H1 (cell line): ENCODE measurements around the gene RBM14. TPM values are rescaled to one million over a fixed set of nuclear protein-coding genes. Genes with fewer than 3 reads are reported as not detected.
A peak's percentile ranks its signal among the peaks of the same experiment; 100 is the strongest.

ENCODE experiments used
- CTCF ChIA-PET: fragments of 300-600 bp; sonication (Branson Sonifier 250); formaldehyde crosslinking; loops from one replicate; lab custom pipeline; 2021; ENCODE audit not compliant: partially characterized antibody; lab: Charles Lee
- POLR2A ChIA-PET: fragments of 300-600 bp; sonication (Branson Sonifier 250); formaldehyde crosslinking; loops from one replicate; lab custom pipeline; 2021; ENCODE audit warnings: inconsistent platforms; ENCODE audit not compliant: partially characterized antibody; lab: Charles Lee
- DNase-seq, 2 experiments: peaks; one replicate each; pipeline versions ENCODE4 v3.0.0 to v3.0.0-alpha.2; 2010 to 2022; ENCODE audit warnings: low spot score in 2 of 2, low read depth in 1 of 2, mixed read lengths in 1 of 2
- FAIRE-seq: peaks from 2 replicates; lab custom pipeline; 2011; peaks lifted over from hg19 to GRCh38; lab: Jason Lieb, UNC
- H2AFZ ChIP-seq: 2 replicates; pipeline ENCODE4 v1.8.1; 2012; ENCODE audit warnings: low read length, inconsistent platforms
- H2AK5ac ChIP-seq: 2 replicates; pipeline ENCODE4 v1.6.1; 2013; ENCODE audit warnings: low read depth, low read length
- H2BK120ac ChIP-seq: replicated peaks from 2 replicates; pipeline ENCODE3; 2013; ENCODE audit warnings: low read depth, low read length, inconsistent platforms
- H2BK12ac ChIP-seq: 2 replicates; pipeline ENCODE4 v1.6.1; 2013; ENCODE audit warnings: low read depth, low read length
- H2BK15ac ChIP-seq: 2 replicates; pipeline ENCODE4 v1.6.1; 2013; ENCODE audit warnings: low read length
- H2BK20ac ChIP-seq: 2 replicates; pipeline ENCODE4 v1.6.1; 2013; ENCODE audit warnings: low read length
- H2BK5ac ChIP-seq: 2 replicates; pipeline ENCODE4 v1.6.1; 2013; ENCODE audit warnings: low read depth, low read length
- H3K14ac ChIP-seq: 2 replicates; pipeline ENCODE4 v1.6.1; 2013; ENCODE audit warnings: inconsistent platforms; ENCODE audit not compliant: insufficient read length
- H3K18ac ChIP-seq: 2 replicates; pipeline ENCODE4 v1.6.1; 2013; ENCODE audit warnings: low read length; ENCODE audit errors: extremely low read depth
- H3K23ac ChIP-seq: 2 replicates; pipeline ENCODE4 v1.6.1; 2013; ENCODE audit warnings: inconsistent platforms; ENCODE audit not compliant: insufficient read length
- H3K23me2 ChIP-seq: 2 replicates; pipeline ENCODE4 v1.6.1; 2013; ENCODE audit warnings: low read depth, low read length
- H3K27ac ChIP-seq: 2 replicates; pipeline ENCODE4 v1.6.1; 2011; ENCODE audit warnings: low read depth, low read length, inconsistent platforms
- H3K27me3 ChIP-seq, 4 experiments: replicated peaks in 1 of 4; 1 replicate in 1 of 4; 2 replicates in 3 of 4; pipeline versions ENCODE4 v1.6.1 to v1.8.1; 2011 to 2013; ENCODE audit warnings: low read length in 3 of 4, mild to moderate bottlenecking in 3 of 4, inconsistent platforms in 2 of 4, mixed read lengths in 2 of 4, moderate library complexity in 1 of 4; ENCODE audit not compliant: control insufficient read depth in 3 of 4, insufficient read depth in 3 of 4; ENCODE audit errors: extremely low read depth in 1 of 4
- H3K36me3 ChIP-seq, 4 experiments: 2 replicates each; pipeline versions ENCODE4 v1.6.1 to v1.8.1; 2011 to 2013; ENCODE audit warnings: mild to moderate bottlenecking in 4 of 4, low read length in 3 of 4, moderate library complexity in 2 of 4, control low read depth in 1 of 4, inconsistent platforms in 1 of 4; ENCODE audit not compliant: insufficient read depth in 4 of 4, control insufficient read depth in 2 of 4
- H3K4ac ChIP-seq: replicated peaks from 2 replicates; pipeline ENCODE3; 2013; ENCODE audit warnings: low read length, low read depth, mixed read lengths, inconsistent platforms; ENCODE audit not compliant: insufficient read length
- H3K4me1 ChIP-seq, 4 experiments: replicated peaks in 1 of 4; 1 replicate in 1 of 4; 2 replicates in 3 of 4; pipeline versions ENCODE4 v1.6.1 to v1.8.1; 2011 to 2013; ENCODE audit warnings: low read length in 3 of 4, inconsistent platforms in 2 of 4, mixed read lengths in 1 of 4; ENCODE audit not compliant: insufficient read depth in 4 of 4, control insufficient read depth in 3 of 4
- H3K4me2 ChIP-seq, 2 experiments: 2 replicates each; pipeline versions ENCODE4 v1.6.1 to v1.8.1; 2011 to 2013; ENCODE audit warnings: low read depth in 2 of 2, low read length in 2 of 2, control low read depth in 1 of 2, inconsistent platforms in 1 of 2, mild to moderate bottlenecking in 1 of 2; ENCODE audit not compliant: insufficient read depth in 1 of 2
- H3K4me3 ChIP-seq, 4 experiments: fragments of 200-600, 300-600 bp in 1 of 4; sonication (generic), shearing (Covaris generic), sonication (Bioruptor Twin) in 1 of 4; 2 replicates each; pipeline versions ENCODE4 v1.5.1 to v1.8.1; 2011 to 2016; ENCODE audit warnings: low read length in 4 of 4, low read depth in 3 of 4, control low read depth in 2 of 4, inconsistent platforms in 2 of 4, mild to moderate bottlenecking in 2 of 4, mixed read lengths in 1 of 4, moderate library complexity in 1 of 4; ENCODE audit not compliant: insufficient read depth in 2 of 4; ENCODE audit errors: extremely low read depth in 1 of 4
- H3K56ac ChIP-seq: replicated peaks from 2 replicates; pipeline ENCODE3; 2013; ENCODE audit warnings: low read depth, mild to moderate bottlenecking, mixed read lengths, low read length, inconsistent platforms; ENCODE audit not compliant: insufficient read length
- H3K79me1 ChIP-seq: 2 replicates; pipeline ENCODE4 v1.6.1; 2013; ENCODE audit warnings: low read depth, low read length, control low read depth
- H3K79me2 ChIP-seq, 2 experiments: 2 replicates each; pipeline versions ENCODE4 v1.6.1 to v1.8.1; 2012 to 2013; ENCODE audit warnings: low read length in 2 of 2, mild to moderate bottlenecking in 2 of 2, inconsistent platforms in 1 of 2; ENCODE audit not compliant: insufficient read depth in 2 of 2, control insufficient read depth in 1 of 2
- H3K9ac ChIP-seq, 4 experiments: replicated peaks in 1 of 4; 1 replicate in 1 of 4; 2 replicates in 3 of 4; pipeline versions ENCODE4 v1.6.1 to v1.8.1; 2011 to 2013; ENCODE audit warnings: low read depth in 3 of 4, low read length in 3 of 4, control low read depth in 2 of 4, mild to moderate bottlenecking in 2 of 4, moderate library complexity in 2 of 4, inconsistent platforms in 1 of 4; ENCODE audit errors: extremely low read depth in 1 of 4
- H3K9me3 ChIP-seq, 2 experiments: 2 replicates each; pipeline versions ENCODE4 v1.6.1 to v1.8.1; 2012 to 2013; ENCODE audit warnings: mild to moderate bottlenecking in 2 of 2, moderate library complexity in 2 of 2, control low read depth in 1 of 2, inconsistent platforms in 1 of 2, low read depth in 1 of 2, low read length in 1 of 2, mixed read lengths in 1 of 2; ENCODE audit not compliant: insufficient read depth in 2 of 2
- H4K20me1 ChIP-seq, 2 experiments: replicated peaks in 1 of 2; 2 replicates each; pipeline versions ENCODE3 to v1.8.1; 2011 to 2013; ENCODE audit warnings: inconsistent platforms in 2 of 2, low read length in 2 of 2, mild to moderate bottlenecking in 1 of 2; ENCODE audit not compliant: insufficient read depth in 2 of 2, control insufficient read depth in 1 of 2
- H4K5ac ChIP-seq: 2 replicates; pipeline ENCODE4 v1.6.1; 2013; ENCODE audit warnings: low read length, low read depth, mixed read lengths, inconsistent platforms; ENCODE audit not compliant: insufficient read length
- H4K8ac ChIP-seq: 2 replicates; pipeline ENCODE4 v1.8.0; 2013; ENCODE audit warnings: mild to moderate bottlenecking, moderate library complexity, low read length, inconsistent platforms; ENCODE audit not compliant: insufficient read depth; ENCODE audit errors: extremely low read depth
- H4K91ac ChIP-seq: replicated peaks from 2 replicates; pipeline ENCODE3; 2013; ENCODE audit warnings: low read length, mixed read lengths, inconsistent platforms; ENCODE audit not compliant: insufficient read length
- POLR2A ChIP-seq, 2 experiments: IDR thresholded peaks; 1 replicate in 1 of 2; 2 replicates in 1 of 2; pipeline ENCODE4 v1.6.1; 2011; ENCODE audit warnings: low read depth in 2 of 2, low read length in 2 of 2, mild to moderate bottlenecking in 2 of 2; ENCODE audit errors: control extremely low read depth in 1 of 2
- POU5F1 ChIP-seq: IDR thresholded peaks from 2 replicates; pipeline ENCODE4 v1.6.1; 2011; ENCODE audit warnings: low read depth, mild to moderate bottlenecking, low read length, moderate library complexity
- WGBS, 2 experiments: shearing (Covaris generic) in 1 of 2; methylation state at CpG; one replicate each; pipeline versions ENCODE4 v1.1.6 to v1.1.7; 2013 to 2015; ENCODE audit warnings: low lambda C conversion rate in 2 of 2, mixed read lengths in 2 of 2, inconsistent platforms in 1 of 2, low coverage in 1 of 2, missing lambda C conversion rate in 1 of 2; ENCODE audit not compliant: insufficient replicate concordance in 2 of 2, insufficient coverage in 1 of 2, insufficient read length in 1 of 2; ENCODE audit errors: extremely low coverage in 1 of 2, missing lambda C conversion rate in 1 of 2; 5-methylcytosine and 5-hydroxymethylcytosine counted together
- polyA plus RNA-seq, 7 experiments: library from polyadenylated mRNA; depleted of rRNA in 3 of 7; stranded (reverse) in 5 of 7; unstranded in 2 of 7; fragments of >200 nt in 5 of 7; fragments of 200-250 nt in 2 of 7; gene quantifications; 1 replicate in 5 of 7; 2 replicates in 1 of 7; 4 replicates in 1 of 7; pipeline versions ENCODE4 v1.2.1 to v1.2.3, GENCODE V29; 2011 to 2013; ENCODE audit warnings: missing spikeins in 2 of 7, mixed read lengths in 2 of 7
- total RNA-seq: library from RNA; stranded (reverse); fragmentation: NEBNext Ultra II Directional; extraction: Animal tissue kit (Norgen Biotek cat#: 25700); gene quantifications from 2 replicates; pipeline ENCODE4 v1.2.1, GENCODE V29; 2021

The RBM14 gene
- total and polyA plus RNA-seq, 2 of the 8 experiments (the other 6 are each of a cell fraction or from before 2014, with no cell fraction given): 67.2 to 142 TPM

GRCh38 chr11:66652651-66653050, 36.2 kb downstream of the RBM14 start:
- no peak overlapping the region for H3K9ac ChIP-seq
- H2BK20ac ChIP-seq: no peak overlapping the region
- no peak overlapping the region for H2BK15ac ChIP-seq
- H3K23ac ChIP-seq: no peak overlapping the region
- no peaks in the 10 kb centered on the region for H3K9me3 ChIP-seq
- peaks cover 8% of the 10 kb centered on the region for H3K79me1 ChIP-seq
- no peak overlapping the region for H2BK120ac ChIP-seq
- no peak overlapping the region for H3K4me2 ChIP-seq
- FAIRE-seq (no peak), DNase-seq (no peak)
- H2BK5ac ChIP-seq: no peak overlapping the region
- no peak overlapping the region for H3K18ac ChIP-seq
- H4K20me1 ChIP-seq: peaks cover 5 to 19% of the 10 kb centered on the region in 2 experiments
- no peak overlapping the region for H3K27ac ChIP-seq
- H3K27me3 ChIP-seq: no peaks in the 10 kb centered on the region
- H4K8ac ChIP-seq: no peak overlapping the region
- no peak overlapping the region for H4K5ac ChIP-seq
- ChIA-PET POLR2A (interaction anchor here (65.3 to 66.2 kb wide), 2 partner anchors 10 to 32 kb away, joined by 2165 read pairs; partner anchors contain the start of genes CCDC87, CCS, RBM14 and RBM4), CTCF (interaction anchor here (1.1 kb wide), 1 partner anchor 60 kb away, joined by 3 read pairs; no protein-coding TSS in a partner anchor)
- H3K14ac ChIP-seq: no peak overlapping the region
- H2AK5ac ChIP-seq: no peak overlapping the region
- peaks cover 13 to 43% (median 25%) of the 10 kb centered on the region in 4 experiments; a peak in 6 of 8 replicates for H3K36me3 ChIP-seq
- H3K79me2 ChIP-seq: peaks cover 4 to 71% of the 10 kb centered on the region in 2 experiments
- no peak overlapping the region for H3K4me3 ChIP-seq
- no peaks in the 10 kb centered on the region for H3K4me1 ChIP-seq
- WGBS, 2 experiments: 92% methylated on average over 7 of the region's 7 CpGs; no CpG with 5 or more reads in 1 of the 2 experiments
- H2AFZ ChIP-seq: no peak overlapping the region
- no peak overlapping the region for H3K56ac ChIP-seq
- no peak overlapping the region for H4K91ac ChIP-seq
- no peak overlapping the region for H2BK12ac ChIP-seq
- H3K4ac ChIP-seq: no peak overlapping the region
- no peak for TF ChIP-seq POU5F1
- peak in 1 of 2 experiments; percentile 59; a peak in 2 of 3 replicates for TF ChIP-seq POLR2A (IDR thresholded peaks at IDR 0.05; ENCODE audit: control extremely low read depth in 1 of 2, low read depth in 2 of 2, low read length in 2 of 2)
- no peaks in the 10 kb centered on the region for H3K23me2 ChIP-seq
